Measurements from ENCODE around the gene ATXN7L1.

GRCh38 chr7:105790996-105791395 is 85.4 kb downstream of the ATXN7L1 start:
- TF ChIP-seq CTCF (conservative IDR thresholded peaks at IDR 0.05; ENCODE audit: low read length) (no peak), EZH2phosphoT487 (IDR thresholded peaks at IDR 0.05; ENCODE audit: borderline replicate concordance, low read depth, low read length) (no peak)

Data from OCI-LY7 (cell line).